CD4-positive, alpha-beta T cell (primary cell): Measurements from ENCODE around the gene TMA16. TPM values are rescaled to one million over a fixed set of nuclear protein-coding genes. Genes with fewer than 3 reads are reported as not detected.

ENCODE experiments used
- ATAC-seq: fragments of 200-7000 bp; cut with Tn5 transposase; one replicate; pipeline ENCODE4 v1.10.0; 2022; ENCODE audit warnings: mild to moderate bottlenecking; ENCODE audit not compliant: poor library complexity
- CTCF ChIA-PET: fragments of 350-600 bp; sonication (Branson Sonifier 250); formaldehyde crosslinking; loops from one replicate; lab custom pipeline; 2021; ENCODE audit warnings: antibody characterized with exemption, inconsistent platforms; lab: Charles Lee
- POLR2A ChIA-PET: fragments of 350-600 bp; sonication (Branson Sonifier 250); formaldehyde crosslinking; loops from one replicate; lab custom pipeline; 2021; ENCODE audit warnings: antibody characterized with exemption, inconsistent platforms; lab: Charles Lee
- DNase-seq, 14 experiments: peaks; one replicate each; pipeline ENCODE4 v3.0.0-alpha.2; 2013 to 2020; ENCODE audit warnings: mixed read lengths in 2 of 14
- H3K27ac ChIP-seq, 2 donors: one replicate each; pipeline versions ENCODE4 v1.5.1 to v1.7.0; 2013; ENCODE audit warnings: low read length in 2 of 2, low read depth in 1 of 2, mild to moderate bottlenecking in 1 of 2
- H3K27me3 ChIP-seq, 2 experiments: 1 replicate in 1 of 2; 2 replicates in 1 of 2; pipeline versions ENCODE4 v1.6.1 to v1.7.0; 2013; ENCODE audit warnings: low read length in 2 of 2, control low read depth in 1 of 2, mild to moderate bottlenecking in 1 of 2, moderate library complexity in 1 of 2; ENCODE audit not compliant: insufficient read depth in 2 of 2, control insufficient read depth in 1 of 2
- H3K36me3 ChIP-seq: one replicate; pipeline ENCODE4 v1.6.1; 2013; ENCODE audit warnings: low read length, control low read depth; ENCODE audit not compliant: insufficient read depth
- H3K4me1 ChIP-seq: one replicate; pipeline ENCODE4 v1.6.1; 2013; ENCODE audit warnings: low read length, control low read depth; ENCODE audit not compliant: insufficient read depth
- H3K4me3 ChIP-seq: one replicate; pipeline ENCODE4 v1.5.1; 2013; ENCODE audit warnings: mild to moderate bottlenecking, low read length, moderate library complexity
- H3K9me3 ChIP-seq, 2 experiments: 1 replicate in 1 of 2; 2 replicates in 1 of 2; pipeline versions ENCODE4 v1.6.1 to v1.7.0; 2013; ENCODE audit warnings: low read length in 2 of 2, mild to moderate bottlenecking in 2 of 2, control low read depth in 1 of 2, moderate library complexity in 1 of 2; ENCODE audit not compliant: control insufficient read depth in 1 of 2, insufficient read depth in 1 of 2
- H3K27ac Mint-ChIP-seq: one replicate; pipeline ENCODE4 v1.8.0; 2020; ENCODE audit warnings: mixed read lengths
- H3K27me3 Mint-ChIP-seq: one replicate; pipeline ENCODE4 v1.8.0; 2021; ENCODE audit warnings: mixed read lengths
- H3K36me3 Mint-ChIP-seq: one replicate; pipeline ENCODE4 v1.8.0; 2021; ENCODE audit warnings: low read depth, mixed read lengths
- H3K4me1 Mint-ChIP-seq: one replicate; pipeline ENCODE4 v1.8.0; 2021; ENCODE audit warnings: low read depth, mixed read lengths
- H3K4me3 Mint-ChIP-seq: one replicate; pipeline ENCODE4 v1.8.0; 2020; ENCODE audit warnings: mild to moderate bottlenecking, mixed read lengths
- H3K9me3 Mint-ChIP-seq: one replicate; pipeline ENCODE4 v1.8.0; 2020; ENCODE audit warnings: mixed read lengths
- CTCF ChIP-seq: fragments of 200-600 bp; IDR thresholded peaks from one replicate; pipeline ENCODE4 v1.8.0; 2022; ENCODE audit warnings: antibody characterized with exemption, mild to moderate bottlenecking
- intact Hi-C, 2 experiments: fragments of 100-400 bp; cut with DNase I in 1 of 2; cut with micrococcal nuclease in 1 of 2; formaldehyde crosslinking; loops; one replicate each; pipeline versions ENCODE4 v1.15.1 to v1.9.0; 2023 to 2025; cut with DNase I, micrococcal nuclease
- total RNA-seq, 174 experiments: library from RNA in 2 of 174; stranded (reverse) in 2 of 174; gene quantifications; one replicate each; pipeline ENCODE4 v1.2.3 and lab custom pipeline; 2021 to 2026

Gene TMA16
- total RNA-seq, 2 experiments from 2014 or later: 6.2 to 6.3 TPM

- Histone ChIP-seq H3K27ac (peak overlapping the region in 1 of 2 donors; percentile 2), H3K4me1 (peaks cover 7% of the 10 kb centered on the region), H3K27me3 (no peaks in the 10 kb centered on the region), H3K36me3 (no peaks in the 10 kb centered on the region), H3K9me3 (no peaks in the 10 kb centered on the region), H3K4me3 (no peak overlapping the region)
- peak; percentile 23 for ATAC-seq
- ChIA-PET CTCF (interaction anchor here (0.9 kb wide), 1 partner anchor 55 kb away, joined by 4 read pairs; no protein-coding TSS in a partner anchor), POLR2A (no interaction called here)
- H3K4me1 Mint-ChIP-seq: peaks cover 42% of the 10 kb centered on the region
- H3K27me3 Mint-ChIP-seq: no peaks in the 10 kb centered on the region
- intact Hi-C loops: loop anchor here (5.0 to 10.0 kb wide), 3 partner anchors 319 to 1829 kb away; partner anchors contain the start of genes MSMO1 (in 1 of the 2) and NAF1 (in 1 of the 2)
- no peak for TF ChIP-seq CTCF
- peaks cover 15% of the 10 kb centered on the region for H3K36me3 Mint-ChIP-seq
- peak overlapping the region; percentile 90 for H3K4me3 Mint-ChIP-seq
- H3K9me3 Mint-ChIP-seq: no peaks in the 10 kb centered on the region
- peak overlapping the region; percentile 96 for H3K27ac Mint-ChIP-seq
- peak in 3 of 14 experiments; percentile 26 to 45 (median 42) for DNase-seq
Observed at GRCh38 chr4:163495900-163496299, 1.4 kb downstream of the TMA16 start.

GRCh38 chr4:163500586-163500985 lies 6.1 kb downstream of the TMA16 start:
- Histone ChIP-seq H3K36me3 (no peaks in the 10 kb centered on the region), H3K4me1 (peaks cover 3% of the 10 kb centered on the region), H3K4me3 (no peak overlapping the region), H3K9me3 (no peaks in the 10 kb centered on the region), H3K27me3 (no peaks in the 10 kb centered on the region), H3K27ac (no peak overlapping the region)
- ChIA-PET CTCF (no interaction called here), POLR2A (interaction anchor here (0.6 kb wide), 1 partner anchor 1844 kb away, joined by 4 read pairs; no protein-coding TSS in a partner anchor)
- Mint-ChIP-seq H3K9me3 (no peaks in the 10 kb centered on the region), H3K27ac (no peak overlapping the region), H3K4me1 (peaks cover 66% of the 10 kb centered on the region), H3K36me3 (peaks cover 3% of the 10 kb centered on the region), H3K27me3 (no peaks in the 10 kb centered on the region), H3K4me3 (no peak overlapping the region)
- intact Hi-C loops: no loop called here
- no peak for TF ChIP-seq CTCF
- no peak for DNase-seq
- ATAC-seq: no peak

- DNase-seq (no peak), ATAC-seq (no peak)
- Mint-ChIP-seq H3K27ac (no peak overlapping the region), H3K9me3 (no peaks in the 10 kb centered on the region), H3K27me3 (no peaks in the 10 kb centered on the region), H3K36me3 (peaks cover 29% of the 10 kb centered on the region), H3K4me3 (no peak overlapping the region), H3K4me1 (peaks cover 48% of the 10 kb centered on the region)
- H3K27ac ChIP-seq: no peak overlapping the region
- ChIA-PET POLR2A (no interaction called here), CTCF (no interaction called here)
- intact Hi-C loops: no loop called here
- peaks cover 3% of the 10 kb centered on the region for H3K4me1 ChIP-seq
- H3K27me3 ChIP-seq: no peaks in the 10 kb centered on the region
- H3K36me3 ChIP-seq: peaks cover 21% of the 10 kb centered on the region
- H3K4me3 ChIP-seq: no peak overlapping the region
- H3K9me3 ChIP-seq: no peaks in the 10 kb centered on the region
- TF ChIP-seq CTCF: no peak
Observed at GRCh38 chr4:163505374-163505773, 10.9 kb downstream of the TMA16 start.
